HG03432 (cell line): ENCODE measurements around the gene ODF2L.

Experiments
- ATAC-seq: cut with Tn5 transposase; IDR thresholded peaks from one replicate; pipeline ENCODE4 v1.9.1; 2021; ENCODE audit warnings: mild to moderate bottlenecking, moderate library complexity; ENCODE audit not compliant: unreplicated experiment

Gene ODF2L, protein sequence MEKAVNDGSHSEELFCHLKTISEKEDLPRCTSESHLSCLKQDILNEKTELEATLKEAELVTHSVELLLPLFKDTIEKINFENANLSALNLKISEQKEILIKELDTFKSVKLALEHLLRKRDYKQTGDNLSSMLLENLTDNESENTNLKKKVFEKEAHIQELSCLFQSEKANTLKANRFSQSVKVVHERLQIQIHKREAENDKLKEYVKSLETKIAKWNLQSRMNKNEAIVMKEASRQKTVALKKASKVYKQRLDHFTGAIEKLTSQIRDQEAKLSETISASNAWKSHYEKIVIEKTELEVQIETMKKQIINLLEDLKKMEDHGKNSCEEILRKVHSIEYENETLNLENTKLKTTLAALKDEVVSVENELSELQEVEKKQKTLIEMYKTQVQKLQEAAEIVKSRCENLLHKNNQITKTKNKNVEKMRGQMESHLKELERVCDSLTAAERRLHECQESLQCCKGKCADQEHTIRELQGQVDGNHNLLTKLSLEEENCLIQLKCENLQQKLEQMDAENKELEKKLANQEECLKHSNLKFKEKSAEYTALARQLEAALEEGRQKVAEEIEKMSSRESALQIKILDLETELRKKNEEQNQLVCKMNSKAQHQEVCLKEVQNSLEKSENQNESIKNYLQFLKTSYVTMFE

DNA sequence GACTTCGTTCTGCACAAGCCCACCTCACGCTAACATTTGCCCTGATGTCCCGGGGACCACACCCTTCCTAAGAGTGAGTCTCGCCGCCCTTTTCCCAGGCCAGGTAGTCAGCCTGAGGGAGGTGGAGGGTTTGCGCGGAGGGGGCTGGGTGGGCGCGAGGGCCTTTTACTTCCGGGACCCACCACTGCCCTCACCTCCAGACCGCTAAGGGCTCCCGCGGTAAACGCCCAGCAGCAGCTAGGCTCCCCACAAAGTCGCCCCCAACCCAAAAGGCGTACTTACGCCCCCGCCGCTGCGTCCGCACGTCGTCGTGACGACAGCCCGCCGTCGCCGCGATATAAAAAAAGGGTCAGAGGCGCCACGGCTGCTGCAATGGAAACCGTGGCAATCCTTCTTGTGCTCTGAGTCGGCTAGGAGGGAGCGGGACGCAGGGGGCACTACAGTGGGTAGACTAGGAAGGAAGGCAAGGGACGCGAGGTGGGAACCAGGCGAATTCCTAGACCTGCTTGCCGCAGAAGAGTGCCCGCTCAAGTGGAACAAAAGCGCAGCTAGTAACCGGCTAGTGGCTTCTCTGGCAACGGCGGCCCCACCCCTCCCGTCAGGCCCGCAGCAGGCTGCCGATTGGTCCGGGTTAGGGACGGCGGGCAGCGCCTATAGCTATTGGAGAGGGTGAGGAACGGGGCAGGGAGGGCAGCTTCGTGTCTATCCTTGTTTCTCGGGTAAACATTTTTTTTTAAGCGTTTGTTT is at the start of gene ODF2L:
Gene ODF2L (minus strand): TSS at position 573 of the 747 bp plus-strand sequence. CDS start 9,296 bp downstream, outside the sequence.
- peak; percentile 100 for ATAC-seq

GRCh38 chr1:86445919-86446318 is 49.8 kb upstream of the ODF2L start:
- no peak for ATAC-seq

- ATAC-seq = no peak
These were observed 45.9 kb upstream of the ODF2L start for GRCh38 chr1:86441997-86442396.

DNA sequence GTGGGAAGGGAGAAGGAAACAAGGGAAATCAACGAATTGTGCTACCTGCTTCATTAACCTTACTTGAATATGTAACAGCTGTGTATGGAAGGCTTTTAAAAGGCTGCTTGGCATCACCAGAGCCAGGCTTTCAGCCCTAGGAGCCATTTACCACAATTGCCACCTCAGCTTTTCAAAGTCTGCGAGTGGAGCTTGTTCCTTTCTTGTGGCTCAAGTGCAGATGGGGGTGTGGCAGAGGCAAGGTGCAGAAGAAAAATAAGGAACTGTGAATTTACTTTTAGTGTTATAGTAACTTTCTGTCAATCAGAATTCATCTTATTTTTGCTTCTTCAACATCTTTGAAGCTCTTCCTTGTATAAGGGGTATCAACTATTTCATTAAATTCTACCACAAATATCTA is 45.5 kb upstream of the ODF2L start:
- ATAC-seq = no peak

DNA sequence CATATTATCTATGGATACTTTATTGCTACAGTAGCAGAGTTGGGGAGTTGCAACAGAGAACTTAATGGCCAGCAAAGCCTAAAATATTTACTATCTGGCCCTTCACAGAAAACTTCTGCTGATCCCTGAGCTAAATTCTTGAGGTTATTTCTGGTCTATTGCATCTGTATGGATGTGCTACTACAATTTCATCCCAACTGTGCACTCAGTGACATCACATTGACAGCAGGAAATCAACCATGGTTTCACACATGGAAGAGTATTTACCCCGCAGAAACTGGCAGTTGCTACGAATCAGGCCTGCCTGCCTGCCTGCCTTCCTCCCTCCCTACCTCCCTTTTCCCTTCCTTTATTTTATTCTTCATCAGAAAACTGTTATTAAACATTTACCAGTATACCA is 39.9 kb upstream of the ODF2L start:
- no peak for ATAC-seq

GRCh38 chr1:86435327-86435726 is 39.2 kb upstream of the ODF2L start:
- ATAC-seq = no peak

DNA sequence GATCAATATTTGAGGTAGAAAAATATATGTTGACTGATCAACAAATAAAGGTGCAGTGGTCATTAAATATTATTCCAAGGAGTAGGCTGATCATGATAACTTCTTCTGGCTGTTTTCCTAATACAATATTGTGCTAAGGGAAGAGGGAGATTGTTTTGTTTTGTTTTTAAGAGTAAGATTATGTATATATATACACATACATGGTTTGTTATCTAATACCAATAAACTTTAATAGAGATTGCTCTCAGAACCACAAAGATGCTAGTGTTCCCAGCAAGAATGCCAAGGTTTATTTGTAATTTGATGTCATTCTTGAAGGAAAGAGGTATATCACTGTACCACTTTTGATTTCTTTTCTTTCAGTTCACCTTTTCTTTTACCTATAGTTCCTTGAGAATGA is 37.9 kb upstream of the ODF2L start:
- no peak for ATAC-seq

- ATAC-seq = no peak
These were observed 34.3 kb upstream of the ODF2L start for GRCh38 chr1:86430376-86430775.

DNA sequence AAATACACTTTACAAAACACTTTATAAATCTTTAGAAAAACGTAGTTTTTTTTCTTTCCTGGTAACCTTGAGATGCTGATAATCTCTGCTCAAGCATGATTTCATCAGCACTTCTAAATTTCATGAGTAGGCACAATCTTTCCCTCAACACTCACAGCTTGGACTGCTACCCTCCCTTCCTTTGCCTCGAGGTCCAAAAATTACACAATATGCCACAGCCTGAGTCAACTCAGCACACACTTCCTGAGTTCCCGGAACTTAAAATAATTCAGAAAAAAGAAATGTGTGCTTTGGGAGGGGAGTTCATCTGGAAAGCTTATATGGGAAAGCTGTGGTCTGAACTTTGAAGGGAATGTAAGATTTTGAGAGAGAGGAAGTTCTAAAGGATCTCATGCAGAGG is 33.7 kb upstream of the ODF2L start:
- ATAC-seq = no peak

DNA sequence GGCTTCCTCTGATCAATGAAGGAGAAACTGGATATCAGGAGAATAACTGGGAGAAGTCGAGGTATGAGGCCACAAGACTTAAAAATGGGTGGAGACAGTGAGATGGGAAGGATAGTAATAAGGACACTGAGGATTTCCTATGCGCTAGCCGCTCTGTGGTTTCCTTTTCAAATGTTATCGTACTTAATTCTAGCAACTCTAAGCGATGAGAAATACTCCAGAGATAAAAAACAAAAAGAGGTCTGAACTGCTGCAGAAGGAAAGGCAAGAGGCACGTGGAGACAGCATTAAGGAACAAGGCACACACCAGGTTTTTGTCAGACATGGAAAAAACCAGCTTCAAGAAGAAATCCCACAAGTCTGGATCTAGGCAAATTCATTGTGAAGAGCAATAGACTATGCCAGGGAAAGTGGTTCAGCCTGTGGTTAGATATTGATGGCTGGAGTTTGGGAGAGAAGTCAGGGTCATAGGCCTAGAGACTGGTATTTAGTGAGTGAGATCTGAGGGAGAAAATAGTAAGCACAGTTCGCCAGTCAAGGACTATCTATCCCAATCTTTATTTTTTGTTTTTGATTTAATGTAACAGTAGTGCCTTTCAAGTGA is 33.1 kb upstream of the ODF2L start:
- no peak for ATAC-seq

DNA sequence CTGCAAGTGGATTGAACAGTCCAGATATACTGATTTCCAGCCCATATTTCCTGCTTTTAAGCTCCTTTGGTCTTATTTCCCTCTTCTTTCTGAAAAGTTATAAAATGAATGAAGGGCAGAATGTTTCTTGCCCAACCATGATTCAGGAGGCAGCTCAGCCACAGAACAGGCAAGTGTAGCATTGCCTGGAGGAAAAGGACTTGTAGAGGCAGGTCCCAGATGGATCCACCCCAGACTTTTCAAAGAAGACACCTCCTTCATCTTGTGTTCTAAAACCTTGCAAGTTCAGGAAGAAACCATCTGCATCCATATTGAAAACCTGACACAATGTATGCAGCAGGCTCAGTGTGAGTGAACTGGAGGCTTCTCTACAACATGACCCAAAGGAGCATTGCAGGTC is 27.8 kb upstream of the ODF2L start, which contains the start of gene CLCA2:
Gene CLCA2 (plus strand): TSS at position 299 of the 400 bp plus-strand sequence. CDS start 77 bp downstream, at position 376.
- ATAC-seq = no peak

DNA sequence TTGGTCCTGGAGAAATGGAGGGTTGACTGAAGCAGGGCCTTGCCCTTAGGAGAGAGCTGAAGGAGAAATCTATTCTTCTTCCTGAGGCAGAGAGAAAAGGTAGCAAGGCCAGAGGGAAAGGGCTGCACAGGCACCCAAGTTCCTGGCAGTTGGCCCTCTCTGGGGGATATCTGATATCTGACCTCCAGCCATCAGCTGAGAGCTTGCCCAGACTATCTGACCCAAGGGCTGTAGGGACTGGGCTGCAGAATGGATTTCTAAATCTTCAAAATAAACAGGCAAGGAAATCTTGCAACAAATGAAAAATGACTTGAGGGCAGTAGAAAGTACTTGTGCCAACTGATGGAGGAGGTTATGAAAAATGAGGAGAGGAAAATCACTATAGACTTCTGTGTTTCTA is 27.4 kb upstream of the ODF2L start:
- no peak for ATAC-seq

DNA sequence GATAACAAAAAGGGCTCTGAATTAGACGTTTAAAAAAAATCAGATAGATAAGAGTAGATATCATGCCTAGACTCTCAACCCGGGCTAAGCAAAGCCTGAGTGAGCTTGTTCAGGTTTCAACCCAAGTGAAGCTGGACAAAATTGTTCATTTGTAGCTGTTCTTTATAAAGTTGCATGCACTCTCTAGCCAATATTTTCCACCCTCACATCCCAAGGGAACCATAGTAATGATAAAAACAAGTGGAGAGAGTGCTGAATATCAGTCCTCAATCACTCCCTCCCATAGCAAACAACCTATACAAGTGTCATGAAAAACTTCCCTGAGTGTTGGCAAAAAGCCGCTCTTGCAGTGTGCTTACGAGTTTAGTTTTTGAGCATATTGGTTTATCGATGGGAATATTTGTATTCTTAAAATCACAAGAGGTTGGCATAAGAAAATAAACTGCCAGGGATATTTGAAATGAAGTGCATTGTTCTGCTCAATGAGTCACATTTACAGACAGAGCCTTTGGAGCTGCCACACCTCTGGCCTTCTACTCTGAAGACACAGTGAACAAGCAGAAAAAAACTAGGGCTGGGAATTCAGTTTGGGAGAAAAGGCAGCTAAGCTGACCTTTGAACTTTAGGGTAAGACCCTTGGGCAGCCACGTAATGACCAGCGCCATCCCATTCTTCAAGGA is 25.6 kb upstream of the ODF2L start:
- no peak for ATAC-seq

DNA sequence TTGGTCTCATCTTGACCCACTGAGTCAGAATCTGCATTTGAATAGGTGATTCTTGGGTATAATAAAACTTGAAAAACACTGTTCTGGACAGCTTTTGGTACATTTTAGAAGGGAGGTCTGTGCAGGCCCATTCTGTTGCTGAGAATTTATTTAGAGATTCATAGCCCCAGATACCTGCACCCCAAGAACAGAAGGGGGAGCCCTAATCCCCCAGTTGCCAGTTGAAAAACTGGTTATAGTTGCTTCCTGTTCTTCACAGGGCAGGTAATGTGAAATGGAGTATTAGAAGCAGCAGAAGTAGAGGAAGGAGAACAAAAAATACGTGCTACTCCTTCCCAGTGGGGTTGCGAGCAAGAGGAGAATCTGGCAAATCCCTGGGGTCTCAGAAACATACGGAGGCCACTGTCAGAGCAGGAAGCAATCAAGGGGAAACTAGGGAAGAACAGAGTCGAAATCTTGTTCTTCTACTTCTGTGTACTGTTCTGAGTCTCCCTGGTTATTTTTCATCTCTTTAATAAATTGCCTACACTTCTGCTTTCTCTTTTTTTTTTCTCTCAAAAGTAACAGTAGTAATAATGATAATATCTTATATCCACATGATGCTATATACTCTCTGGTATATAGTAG is 23.3 kb upstream of the ODF2L start:
- peak; percentile 88 for ATAC-seq

DNA sequence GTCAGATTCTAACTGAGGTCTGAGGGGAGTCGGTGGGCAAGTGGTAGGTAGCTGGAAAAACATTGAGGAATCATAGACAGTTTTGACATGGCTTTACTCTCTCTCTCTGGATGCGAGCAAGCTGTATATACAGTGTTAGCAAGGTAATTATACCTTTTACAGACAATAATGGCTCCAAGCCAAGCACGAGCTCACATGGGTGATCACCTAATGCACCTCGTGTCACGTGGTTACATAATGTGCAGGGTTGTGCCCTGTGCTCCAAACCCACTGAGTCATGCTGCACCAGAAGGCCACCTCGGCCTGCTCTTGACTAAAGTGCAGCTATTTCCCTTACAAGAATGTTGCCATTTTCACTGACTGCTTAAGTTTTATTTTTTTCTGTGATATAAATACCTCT is 20.2 kb upstream of the ODF2L start:
- no peak for ATAC-seq

GRCh38 chr1:86410879-86411278 is 14.8 kb upstream of the ODF2L start:
- no peak for ATAC-seq

DNA sequence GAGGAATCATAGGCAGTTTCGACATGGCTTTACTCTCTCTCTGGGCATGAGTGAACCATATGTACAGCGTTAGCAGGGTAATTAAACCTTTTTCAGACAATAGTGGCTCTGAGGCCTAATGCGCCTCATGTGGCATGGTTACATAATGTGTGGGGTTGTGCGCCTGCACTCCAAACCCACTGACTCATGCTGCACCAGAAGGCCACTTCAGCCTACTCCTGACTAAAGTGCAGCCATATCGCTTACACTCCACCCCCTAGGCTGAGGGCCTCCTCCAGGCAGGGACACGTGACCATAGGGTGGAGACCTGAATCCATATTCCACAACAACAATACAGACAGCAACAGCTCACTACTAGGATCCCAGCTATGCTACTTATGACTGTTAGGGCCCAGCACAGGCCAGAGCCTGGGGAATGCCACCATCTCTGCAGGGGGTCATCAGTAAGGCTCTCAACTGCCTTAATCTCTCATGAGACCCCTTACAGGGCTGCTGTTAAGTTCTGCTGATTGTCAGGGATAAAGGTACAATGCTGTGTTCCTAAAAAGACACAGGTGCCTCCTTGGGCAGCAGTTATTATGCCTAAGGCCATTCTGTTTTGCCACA is 13.4 kb upstream of the ODF2L start:
- ATAC-seq = no peak

DNA sequence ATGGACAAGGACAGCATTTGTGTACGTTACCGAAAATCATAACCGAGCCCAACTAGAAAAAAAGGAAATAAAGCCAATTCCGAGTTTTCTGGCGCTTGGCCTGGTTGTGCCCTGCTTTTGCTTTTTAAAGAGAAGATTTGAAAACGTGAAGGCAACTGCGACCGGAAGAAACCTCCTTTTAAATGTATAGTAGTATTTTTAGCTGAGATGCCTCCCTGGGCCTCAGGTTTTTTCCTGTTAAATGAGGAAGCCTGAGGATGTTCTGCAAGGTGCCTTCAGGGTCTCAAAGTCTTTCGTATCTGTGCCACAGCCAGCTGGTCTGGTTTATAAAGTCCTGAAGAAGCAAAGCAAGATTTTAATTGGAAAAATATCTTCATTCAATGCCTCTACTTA is 371 bp upstream of the ODF2L start:
- peak; percentile 17 for ATAC-seq

DNA sequence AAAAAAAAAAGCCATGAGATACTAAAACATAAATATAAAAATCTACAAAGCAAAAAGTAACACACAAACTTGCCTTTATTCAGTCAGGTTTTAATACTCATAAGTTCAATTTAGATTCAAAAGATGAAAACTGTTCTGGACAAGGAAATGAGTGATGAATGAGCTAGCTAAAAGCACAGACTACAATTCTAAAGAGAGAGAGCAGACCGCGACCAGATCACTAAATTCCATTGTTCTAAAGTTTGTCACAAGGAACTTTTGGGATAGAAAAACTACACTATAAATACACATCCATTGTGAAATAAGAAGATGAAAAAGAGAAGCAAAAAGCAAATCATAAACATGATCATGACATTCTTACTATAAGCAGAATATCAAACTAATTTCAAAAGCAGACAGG is 1.7 kb downstream of the ODF2L start:
- ATAC-seq = no peak

DNA sequence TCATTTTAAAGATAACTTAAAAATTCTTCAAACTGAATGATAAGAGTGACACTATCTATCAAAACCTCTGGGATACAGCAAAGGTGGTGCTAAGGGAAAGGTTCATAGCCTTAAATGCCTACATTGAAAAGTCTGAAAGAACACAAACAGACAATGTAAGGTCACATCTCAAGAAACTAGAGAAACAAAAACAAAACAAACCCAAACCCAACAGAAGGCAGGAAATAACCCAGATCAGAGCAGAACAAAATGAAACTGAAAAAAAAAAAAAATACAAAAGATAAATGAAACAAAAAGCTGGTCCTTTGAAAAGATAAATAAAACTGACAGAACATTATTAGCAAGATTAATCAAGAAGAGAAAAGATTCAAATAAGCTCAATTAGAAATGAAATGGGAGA is 6.8 kb downstream of the ODF2L start:
- ATAC-seq = peak; percentile 89
